Measurements from ENCODE around the gene SH2D3A.

DNA sequence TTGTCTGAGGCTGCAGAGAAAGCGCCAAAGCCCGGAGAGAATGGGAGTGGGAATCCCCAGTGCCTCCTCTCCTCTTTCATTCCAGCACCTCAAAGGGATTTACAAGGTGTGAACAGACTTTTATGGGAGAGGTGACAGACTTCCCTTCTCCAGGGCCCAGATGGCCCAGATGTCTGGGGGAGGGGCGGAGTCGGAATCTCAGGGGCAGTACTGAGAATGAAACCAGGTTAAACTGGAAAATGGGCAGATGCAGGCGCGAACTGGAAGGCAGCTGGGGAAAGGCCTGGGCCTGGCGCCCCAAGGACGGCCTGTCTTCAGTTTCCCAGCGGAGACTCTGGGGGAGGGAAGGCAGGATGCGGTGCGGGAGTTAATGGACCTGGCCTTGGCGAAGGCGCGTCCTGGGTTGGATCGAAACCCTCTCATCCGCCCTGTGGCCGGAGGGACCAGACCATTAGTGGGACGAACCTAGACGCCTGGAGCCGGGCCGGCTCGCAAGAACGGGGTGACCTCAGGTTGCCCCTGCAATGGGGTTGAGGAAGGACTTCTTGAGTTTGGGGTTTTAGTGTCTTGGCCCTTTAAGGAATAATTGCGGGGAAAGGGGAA, 28.3 kb downstream of the SH2D3A start:
- TF ChIP-seq CTCF (optimal IDR thresholded peaks at IDR 0.05 in 1 of 3, IDR thresholded peaks at IDR 0.05 in 1 of 3, conservative IDR thresholded peaks at IDR 0.05 in 1 of 3; ENCODE audit: extremely low read depth in 1 of 3, insufficient read depth in 2 of 3, low read length in 3 of 3) (no peak), EZH2 (IDR thresholded peaks at IDR 0.05; ENCODE audit: low read length) (no peak)
